Neural cell (in vitro differentiated cells): ENCODE results near the gene TRPM5. TPM values are rescaled to one million over a fixed set of nuclear protein-coding genes. Genes with fewer than 3 reads are reported as not detected.
"Not testable (repeated sequence)": the region's sequence is repeated elsewhere in the genome, so short reads cannot be mapped to it uniquely, and the experiment has no call there.

Experiments used
- H2AFZ ChIP-seq: fragments of 200-600, 300-800 bp; sonication (generic), shearing (Covaris generic); 2 replicates; pipeline ENCODE4 v1.6.0; 2014; ENCODE audit warnings: low read depth, mild to moderate bottlenecking, antibody characterized with exemption, low read length, moderate library complexity
- H3F3A ChIP-seq: fragments of 200-600 bp; shearing (Covaris generic); 2 replicates; pipeline ENCODE4 v1.6.1; 2016; ENCODE audit warnings: mild to moderate bottlenecking, moderate library complexity, mixed read lengths, antibody characterized with exemption, low read length; ENCODE audit not compliant: insufficient read depth, poor library complexity, severe bottlenecking
- H3K27ac ChIP-seq: fragments of 200-600, 300-800 bp; sonication (generic), shearing (Covaris generic); 2 replicates; pipeline ENCODE4 v1.5.1; 2014; ENCODE audit warnings: mild to moderate bottlenecking, low read length, moderate library complexity
- H3K27me3 ChIP-seq: fragments of 300-800, 200-600 bp; sonication (generic), shearing (Covaris generic); 2 replicates; pipeline ENCODE4 v1.6.0; 2014; ENCODE audit warnings: mild to moderate bottlenecking, low read depth, low read length, moderate library complexity; ENCODE audit not compliant: insufficient read depth
- H3K36me3 ChIP-seq: fragments of 300-800, 200-600 bp; sonication (generic), shearing (Covaris generic); 2 replicates; pipeline ENCODE4 v1.5.1; 2014; ENCODE audit warnings: mild to moderate bottlenecking, antibody characterized with exemption, low read length, moderate library complexity; ENCODE audit not compliant: insufficient read depth
- H3K4me2 ChIP-seq: fragments of 300-800, 200-600 bp; sonication (generic), shearing (Covaris generic); 2 replicates; pipeline ENCODE4 v1.6.0; 2014; ENCODE audit warnings: mild to moderate bottlenecking, low read length
- H3K4me3 ChIP-seq: fragments of 300-800, 200-600 bp; sonication (generic), shearing (Covaris generic); 2 replicates; pipeline ENCODE4 v1.5.1; 2014; ENCODE audit warnings: mild to moderate bottlenecking, low read length, moderate library complexity
- H3K79me2 ChIP-seq: fragments of 200-600 bp; shearing (Covaris generic); replicated peaks from 2 replicates; pipeline ENCODE4 v1.6.0; 2014; ENCODE audit warnings: mild to moderate bottlenecking, low read length, moderate library complexity; ENCODE audit not compliant: insufficient read depth
- H3K9ac ChIP-seq: fragments of 300-800, 200-600 bp; sonication (generic), shearing (Covaris generic); 2 replicates; pipeline ENCODE4 v1.6.1; 2016; ENCODE audit warnings: mild to moderate bottlenecking, low read length, mixed read lengths
- H3K9me2 ChIP-seq: fragments of 200-600 bp; shearing (Covaris generic); 2 replicates; pipeline ENCODE4 v1.6.1; 2016; ENCODE audit warnings: mild to moderate bottlenecking, low read length, mixed read lengths; ENCODE audit not compliant: insufficient read depth
- H3K9me3 ChIP-seq: fragments of 200-600, 300-800 bp; sonication (generic), shearing (Covaris generic); 2 replicates; pipeline ENCODE4 v1.6.1; 2016; ENCODE audit warnings: mild to moderate bottlenecking, mixed run types, low read length, moderate library complexity, mixed read lengths
- H4K20me1 ChIP-seq: fragments of 200-600 bp; shearing (Covaris generic); 2 replicates; pipeline ENCODE4 v1.6.1; 2016; ENCODE audit warnings: mild to moderate bottlenecking, mixed run types; ENCODE audit not compliant: insufficient read depth
- CTCF ChIP-seq: fragments of 450-650 bp; IDR thresholded peaks from 2 replicates; pipeline ENCODE4 v1.5.1; 2014; ENCODE audit warnings: antibody characterized with exemption, mild to moderate bottlenecking, moderate library complexity; ENCODE audit not compliant: poor library complexity, severe bottlenecking
- EP300 ChIP-seq: fragments of 450-650 bp; conservative IDR thresholded peaks from 2 replicates; pipeline ENCODE4 v1.6.1; 2014; ENCODE audit warnings: antibody characterized with exemption, mild to moderate bottlenecking, moderate library complexity; ENCODE audit not compliant: poor library complexity, severe bottlenecking
- EZH2 ChIP-seq: fragments of 200-600, 300-800 bp; shearing (Covaris generic), sonication (generic); IDR thresholded peaks from 2 replicates; pipeline ENCODE4 v1.6.1; 2014; ENCODE audit warnings: antibody characterized with exemption, low read length, borderline replicate concordance, mild to moderate bottlenecking; ENCODE audit not compliant: insufficient read depth, poor library complexity, severe bottlenecking
- MXI1 ChIP-seq: fragments of 450-650 bp; conservative IDR thresholded peaks from 2 replicates; pipeline ENCODE4 v1.6.1; 2014; ENCODE audit warnings: antibody characterized with exemption, mild to moderate bottlenecking; ENCODE audit not compliant: poor library complexity, severe bottlenecking
- POLR2AphosphoS5 ChIP-seq: IDR thresholded peaks from 2 replicates; pipeline ENCODE4 v1.6.1; 2012
- RAD21 ChIP-seq: fragments of 450-650 bp; conservative IDR thresholded peaks from 2 replicates; pipeline ENCODE4 v1.6.1; 2014; ENCODE audit warnings: antibody characterized with exemption, mild to moderate bottlenecking, moderate library complexity
- SMC3 ChIP-seq: fragments of 450-650 bp; conservative IDR thresholded peaks from 2 replicates; pipeline ENCODE4 v1.6.1; 2014; ENCODE audit warnings: antibody characterized with exemption, mild to moderate bottlenecking, moderate library complexity; ENCODE audit not compliant: poor library complexity
- TAF1 ChIP-seq: IDR thresholded peaks from 2 replicates; pipeline ENCODE4 v1.6.1; 2012; ENCODE audit warnings: low read depth
- polyA plus RNA-seq: library from polyadenylated mRNA; depleted of rRNA; stranded (reverse); fragments of >200 nt; gene quantifications from 2 replicates; pipeline ENCODE4 v1.2.3, GENCODE V29; 2014
- TF ChIP-seq, protein P1 (sequence below): IDR thresholded peaks from 2 replicates; pipeline ENCODE4 v1.6.1; 2012; ENCODE audit warnings: borderline replicate concordance

TRPM5 gene
- polyA plus RNA-seq, 1 donor from 2014 or later, result not detected

DNA sequence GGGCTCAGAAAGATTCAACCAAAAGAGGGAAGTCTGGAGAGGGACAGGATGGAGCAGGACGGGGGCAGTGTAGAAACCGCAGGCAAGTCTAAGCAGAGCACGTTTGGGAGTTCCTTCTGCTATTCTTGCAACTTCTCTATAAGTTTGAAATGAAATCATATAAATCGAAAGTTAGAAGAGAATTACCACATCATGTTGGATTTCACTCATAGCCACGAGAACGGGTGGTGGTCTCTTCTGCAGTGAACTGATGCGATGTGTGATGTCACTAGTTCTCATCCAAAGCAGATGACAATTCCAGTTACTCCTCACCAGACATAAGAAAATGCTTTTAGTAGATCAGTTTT lies 36.5 kb upstream of the TRPM5 start:
- no peak for TF ChIP-seq CTCF
- TF ChIP-seq EZH2, result no peak
- TF ChIP-seq EP300, result no peak
- TF ChIP-seq SMC3, result no peak
- no peak for TF ChIP-seq MXI1
- TF ChIP-seq, protein P1, sequence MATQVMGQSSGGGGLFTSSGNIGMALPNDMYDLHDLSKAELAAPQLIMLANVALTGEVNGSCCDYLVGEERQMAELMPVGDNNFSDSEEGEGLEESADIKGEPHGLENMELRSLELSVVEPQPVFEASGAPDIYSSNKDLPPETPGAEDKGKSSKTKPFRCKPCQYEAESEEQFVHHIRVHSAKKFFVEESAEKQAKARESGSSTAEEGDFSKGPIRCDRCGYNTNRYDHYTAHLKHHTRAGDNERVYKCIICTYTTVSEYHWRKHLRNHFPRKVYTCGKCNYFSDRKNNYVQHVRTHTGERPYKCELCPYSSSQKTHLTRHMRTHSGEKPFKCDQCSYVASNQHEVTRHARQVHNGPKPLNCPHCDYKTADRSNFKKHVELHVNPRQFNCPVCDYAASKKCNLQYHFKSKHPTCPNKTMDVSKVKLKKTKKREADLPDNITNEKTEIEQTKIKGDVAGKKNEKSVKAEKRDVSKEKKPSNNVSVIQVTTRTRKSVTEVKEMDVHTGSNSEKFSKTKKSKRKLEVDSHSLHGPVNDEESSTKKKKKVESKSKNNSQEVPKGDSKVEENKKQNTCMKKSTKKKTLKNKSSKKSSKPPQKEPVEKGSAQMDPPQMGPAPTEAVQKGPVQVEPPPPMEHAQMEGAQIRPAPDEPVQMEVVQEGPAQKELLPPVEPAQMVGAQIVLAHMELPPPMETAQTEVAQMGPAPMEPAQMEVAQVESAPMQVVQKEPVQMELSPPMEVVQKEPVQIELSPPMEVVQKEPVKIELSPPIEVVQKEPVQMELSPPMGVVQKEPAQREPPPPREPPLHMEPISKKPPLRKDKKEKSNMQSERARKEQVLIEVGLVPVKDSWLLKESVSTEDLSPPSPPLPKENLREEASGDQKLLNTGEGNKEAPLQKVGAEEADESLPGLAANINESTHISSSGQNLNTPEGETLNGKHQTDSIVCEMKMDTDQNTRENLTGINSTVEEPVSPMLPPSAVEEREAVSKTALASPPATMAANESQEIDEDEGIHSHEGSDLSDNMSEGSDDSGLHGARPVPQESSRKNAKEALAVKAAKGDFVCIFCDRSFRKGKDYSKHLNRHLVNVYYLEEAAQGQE, result no peak
- no peak for TF ChIP-seq RAD21
- no peak for TF ChIP-seq POLR2AphosphoS5
- no peak for TF ChIP-seq TAF1
- H3K36me3 ChIP-seq, result no peaks in the 10 kb centered on the region
- H3K9me3 ChIP-seq, result no peaks in the 10 kb centered on the region
- no peak overlapping the region for H3K4me2 ChIP-seq
- no peaks in the 10 kb centered on the region for H3K79me2 ChIP-seq
- no peak overlapping the region for H3K27ac ChIP-seq
- no peaks in the 10 kb centered on the region for H3K9me2 ChIP-seq
- no peaks in the 10 kb centered on the region for H3K27me3 ChIP-seq
- no peak overlapping the region for H3K4me3 ChIP-seq
- H4K20me1 ChIP-seq, result no peaks in the 10 kb centered on the region
- no peak overlapping the region for H2AFZ ChIP-seq
- H3K9ac ChIP-seq, result no peak overlapping the region
- H3F3A ChIP-seq, result no peaks in the 10 kb centered on the region

DNA sequence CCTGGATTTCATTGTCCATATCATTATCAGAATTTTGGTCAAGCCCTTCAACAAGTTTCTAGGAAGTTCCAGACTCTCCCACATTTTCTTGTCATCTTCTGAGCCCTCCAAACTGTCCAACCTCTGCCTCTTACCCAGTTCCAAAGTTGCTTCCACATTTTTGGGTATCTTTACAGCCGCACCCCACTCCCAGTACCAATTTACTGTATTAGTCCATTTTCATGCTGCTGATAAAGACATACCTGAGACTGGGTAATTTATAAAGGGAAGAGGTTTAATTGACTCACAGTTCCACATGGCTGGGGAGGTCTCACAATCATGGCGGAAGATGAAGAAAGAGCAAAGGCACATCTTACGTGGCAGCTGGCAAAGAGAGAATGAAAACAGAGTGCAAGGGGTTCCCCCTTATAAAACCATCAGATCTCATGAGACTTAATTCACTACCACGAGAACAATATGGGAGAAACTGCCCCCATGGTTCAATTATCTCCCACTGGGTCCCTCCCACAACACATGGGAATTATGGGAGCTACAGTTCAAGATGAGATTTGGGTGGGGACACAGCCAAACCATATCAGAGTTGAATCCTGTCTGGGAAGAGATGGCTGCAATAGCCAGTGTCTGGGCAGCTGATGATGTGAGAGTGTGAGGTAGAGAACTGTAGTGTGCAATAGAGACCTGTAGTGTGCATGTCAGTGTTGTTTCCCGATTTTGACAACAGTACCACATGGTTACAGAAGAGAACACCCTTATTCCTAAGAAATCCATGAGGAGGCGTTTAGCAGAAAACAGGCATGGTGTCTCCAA lies 36.0 kb upstream of the TRPM5 start:
- H3K4me2 ChIP-seq, H3K36me3 ChIP-seq, H3K9ac ChIP-seq, H2AFZ ChIP-seq, H3K27ac ChIP-seq, H3K27me3 ChIP-seq, H3F3A ChIP-seq, H4K20me1 ChIP-seq, H3K9me3 ChIP-seq, H3K9me2 ChIP-seq, H3K4me3 ChIP-seq, H3K79me2 ChIP-seq: not testable (repeated sequence)

DNA sequence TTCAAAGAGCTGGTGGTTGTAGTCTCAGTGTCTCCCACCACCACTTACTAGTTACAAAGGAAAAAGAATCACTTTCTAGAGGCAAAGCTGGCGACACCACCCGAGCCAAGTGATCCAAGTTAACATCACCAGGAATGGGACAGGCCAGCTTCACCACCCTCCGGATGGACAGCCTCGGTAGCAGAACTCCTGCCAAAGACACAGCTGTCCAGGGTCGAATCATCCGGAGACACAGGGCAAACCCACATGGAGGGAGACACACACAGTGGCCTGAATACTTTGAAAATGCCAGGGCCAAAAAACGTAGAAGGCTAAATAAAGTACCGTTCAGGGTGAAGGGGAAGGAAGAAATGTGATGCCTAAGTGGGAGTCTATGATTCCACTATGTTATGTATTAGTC lies 33.6 kb upstream of the TRPM5 start:
- H3F3A ChIP-seq, result no peaks in the 10 kb centered on the region
- no peaks in the 10 kb centered on the region for H3K79me2 ChIP-seq
- H3K9me2 ChIP-seq, result no peaks in the 10 kb centered on the region
- no peak overlapping the region for H3K4me3 ChIP-seq
- no peaks in the 10 kb centered on the region for H3K36me3 ChIP-seq
- no peak overlapping the region for H3K9ac ChIP-seq
- no peak overlapping the region for H3K27ac ChIP-seq
- H2AFZ ChIP-seq, result no peak overlapping the region
- H3K9me3 ChIP-seq, result no peaks in the 10 kb centered on the region
- TF ChIP-seq TAF1, result no peak
- TF ChIP-seq SMC3, result no peak
- TF ChIP-seq CTCF, result no peak
- TF ChIP-seq POLR2AphosphoS5, result no peak
- TF ChIP-seq MXI1, result no peak
- no peak for TF ChIP-seq RAD21
- TF ChIP-seq EP300, result no peak
- TF ChIP-seq EZH2, result no peak
- TF ChIP-seq, protein P1, result no peak
- no peaks in the 10 kb centered on the region for H4K20me1 ChIP-seq
- no peak overlapping the region for H3K4me2 ChIP-seq
- no peaks in the 10 kb centered on the region for H3K27me3 ChIP-seq
